HG03045 (cell line): ENCODE results near the gene GLT6D1.

ENCODE experiments used
- ATAC-seq: cut with Tn5 transposase; IDR thresholded peaks from one replicate; pipeline ENCODE4 v1.9.1; 2021; ENCODE audit warnings: mild to moderate bottlenecking, moderate library complexity; ENCODE audit not compliant: unreplicated experiment

Gene GLT6D1

GRCh38 chr9:135624282-135624681, 15.1 kb downstream of the GLT6D1 start:
- ATAC-seq: no peak

GRCh38 chr9:135622415-135623020, 16.8 kb downstream of the GLT6D1 start:
- ATAC-seq: no peak

GRCh38 chr9:135620558-135620957, 18.8 kb downstream of the GLT6D1 start:
- ATAC-seq: no peak

GRCh38 chr9:135619599-135619886, 19.8 kb downstream of the GLT6D1 start:
- no peak for ATAC-seq

- ATAC-seq: no peak
Measured at GRCh38 chr9:135618866-135619598, 20.3 kb downstream of the GLT6D1 start.

GRCh38 chr9:135617991-135618411, 21.3 kb downstream of the GLT6D1 start:
- no peak for ATAC-seq

GRCh38 chr9:135617538-135617900, 21.8 kb downstream of the GLT6D1 start:
- no peak for ATAC-seq

GRCh38 chr9:135616619-135617537, 22.5 kb downstream of the GLT6D1 start:
- no peak for ATAC-seq

GRCh38 chr9:135615666-135616618, 23.4 kb downstream of the GLT6D1 start:
- ATAC-seq: no peak

- ATAC-seq: no peak
Measured at GRCh38 chr9:135614821-135615665, 24.3 kb downstream of the GLT6D1 start.

- no peak for ATAC-seq
Measured at GRCh38 chr9:135613946-135614805, 25.2 kb downstream of the GLT6D1 start.

- no peak for ATAC-seq
Measured at GRCh38 chr9:135612981-135613910, 26.1 kb downstream of the GLT6D1 start.

- ATAC-seq: no peak
Measured at GRCh38 chr9:135612437-135612836, 26.9 kb downstream of the GLT6D1 start.

- no peak for ATAC-seq
Measured at GRCh38 chr9:135611875-135612209, 27.5 kb downstream of the GLT6D1 start.

GRCh38 chr9:135611142-135611874, 28.0 kb downstream of the GLT6D1 start:
- ATAC-seq: no peak

GRCh38 chr9:135610290-135611141, 28.8 kb downstream of the GLT6D1 start:
- ATAC-seq: no peak
